Measurements from ENCODE around the gene P2RY12. TPM values are rescaled to one million over a fixed set of nuclear protein-coding genes. Genes with fewer than 3 reads are reported as not detected.

Gene P2RY12
- total RNA-seq, 1 experiment from 2014 or later: not detected

DNA sequence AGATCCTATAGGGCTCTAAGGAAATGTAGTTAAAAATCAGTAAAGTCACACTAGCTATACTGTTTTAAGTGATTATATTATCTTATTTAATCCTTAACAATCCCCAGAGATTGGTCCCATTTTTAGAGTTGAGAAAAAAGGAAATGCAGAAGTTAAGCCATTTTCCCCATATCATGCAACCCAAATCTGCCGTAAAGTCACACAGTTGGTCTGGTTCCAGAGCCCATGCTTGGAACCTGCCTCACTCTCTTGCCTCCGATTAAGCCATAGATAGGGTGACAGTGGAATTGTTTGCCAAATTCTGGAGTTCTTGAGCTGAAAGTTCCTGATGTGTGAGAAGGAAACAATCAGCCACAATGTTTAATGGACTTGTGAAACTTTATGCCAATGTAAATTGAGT lies 52.9 kb downstream of the P2RY12 start:
- Mint-ChIP-seq H3K27ac (ENCODE audit: unreplicated experiment) (no peak overlapping the region), H3K4me3 (ENCODE audit: unreplicated experiment) (no peak overlapping the region), H3K27me3 (ENCODE audit: insufficient read depth, unreplicated experiment) (no peaks in the 10 kb centered on the region), H3K36me3 (ENCODE audit: insufficient read depth, unreplicated experiment) (peaks cover 7% of the 10 kb centered on the region), H3K9me3 (ENCODE audit: unreplicated experiment) (no peaks in the 10 kb centered on the region), H3K4me1 (ENCODE audit: low read depth, unreplicated experiment) (no peaks in the 10 kb centered on the region)
- intact Hi-C loops (cut with micrococcal nuclease; ENCODE audit: unreplicated experiment): no loop called here
- Histone ChIP-seq H3K4me1 (no peaks in the 10 kb centered on the region), H3K9me3 (no peaks in the 10 kb centered on the region), H3K4me3 (ENCODE audit: low read depth, low read length) (no peak overlapping the region), H3K27me3 (replicated peaks; ENCODE audit: control insufficient read depth, insufficient read depth, low read length) (no peaks in the 10 kb centered on the region), H3K36me3 (ENCODE audit: control insufficient read depth, insufficient read depth, low read length) (no peaks in the 10 kb centered on the region)
- TF ChIP-seq, protein P1, sequence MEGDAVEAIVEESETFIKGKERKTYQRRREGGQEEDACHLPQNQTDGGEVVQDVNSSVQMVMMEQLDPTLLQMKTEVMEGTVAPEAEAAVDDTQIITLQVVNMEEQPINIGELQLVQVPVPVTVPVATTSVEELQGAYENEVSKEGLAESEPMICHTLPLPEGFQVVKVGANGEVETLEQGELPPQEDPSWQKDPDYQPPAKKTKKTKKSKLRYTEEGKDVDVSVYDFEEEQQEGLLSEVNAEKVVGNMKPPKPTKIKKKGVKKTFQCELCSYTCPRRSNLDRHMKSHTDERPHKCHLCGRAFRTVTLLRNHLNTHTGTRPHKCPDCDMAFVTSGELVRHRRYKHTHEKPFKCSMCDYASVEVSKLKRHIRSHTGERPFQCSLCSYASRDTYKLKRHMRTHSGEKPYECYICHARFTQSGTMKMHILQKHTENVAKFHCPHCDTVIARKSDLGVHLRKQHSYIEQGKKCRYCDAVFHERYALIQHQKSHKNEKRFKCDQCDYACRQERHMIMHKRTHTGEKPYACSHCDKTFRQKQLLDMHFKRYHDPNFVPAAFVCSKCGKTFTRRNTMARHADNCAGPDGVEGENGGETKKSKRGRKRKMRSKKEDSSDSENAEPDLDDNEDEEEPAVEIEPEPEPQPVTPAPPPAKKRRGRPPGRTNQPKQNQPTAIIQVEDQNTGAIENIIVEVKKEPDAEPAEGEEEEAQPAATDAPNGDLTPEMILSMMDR (IDR thresholded peaks at IDR 0.05; ENCODE audit: insufficient read depth in 1 of 2, low read depth in 1 of 2, low read length in 1 of 2, severe bottlenecking in 1 of 2, unreplicated experiment in 1 of 2): no peak
- ChIA-PET POLR2A (no interaction called here), CTCF (no interaction called here)
- BruUV-seq (replicated peaks): no TSS peak
- DNase-seq: no peak

DNA sequence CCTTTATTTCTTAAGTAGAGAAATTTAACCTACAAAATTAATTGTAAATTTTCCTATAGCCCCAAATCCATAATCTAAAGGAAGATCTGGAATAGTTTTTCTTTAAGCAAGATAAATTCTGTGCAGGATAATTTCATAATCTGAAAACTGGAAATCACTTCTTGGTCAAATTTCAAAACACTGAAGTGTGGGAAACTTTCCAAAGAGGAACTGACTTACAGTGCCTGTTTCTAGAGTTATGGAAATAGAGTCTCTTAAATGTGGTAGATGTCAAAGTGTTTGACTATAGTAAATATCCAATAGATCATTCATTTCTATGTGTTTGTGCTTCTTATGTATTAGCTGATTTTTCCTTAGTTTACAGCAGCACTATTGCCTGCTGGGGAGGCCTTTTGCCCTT lies 53.7 kb downstream of the P2RY12 start:
- Histone ChIP-seq H3K4me3 (ENCODE audit: low read depth, low read length) (no peak overlapping the region), H3K9me3 (no peaks in the 10 kb centered on the region), H3K4me1 (no peaks in the 10 kb centered on the region), H3K36me3 (ENCODE audit: control insufficient read depth, insufficient read depth, low read length) (no peaks in the 10 kb centered on the region), H3K27me3 (replicated peaks; ENCODE audit: control insufficient read depth, insufficient read depth, low read length) (no peaks in the 10 kb centered on the region)
- Mint-ChIP-seq H3K4me3 (ENCODE audit: unreplicated experiment) (no peak overlapping the region), H3K9me3 (ENCODE audit: unreplicated experiment) (no peaks in the 10 kb centered on the region), H3K4me1 (ENCODE audit: low read depth, unreplicated experiment) (no peaks in the 10 kb centered on the region), H3K36me3 (ENCODE audit: insufficient read depth, unreplicated experiment) (peaks cover 7% of the 10 kb centered on the region), H3K27ac (ENCODE audit: unreplicated experiment) (no peak overlapping the region), H3K27me3 (ENCODE audit: insufficient read depth, unreplicated experiment) (no peaks in the 10 kb centered on the region)
- DNase-seq: no peak
- intact Hi-C loops (cut with micrococcal nuclease; ENCODE audit: unreplicated experiment): no loop called here
- POLR2A ChIA-PET: no interaction called here
- no TSS peak for BruUV-seq (replicated peaks)
- TF ChIP-seq, protein P1 (IDR thresholded peaks at IDR 0.05; ENCODE audit: insufficient read depth in 1 of 2, low read depth in 1 of 2, low read length in 1 of 2, severe bottlenecking in 1 of 2, unreplicated experiment in 1 of 2): no peak
- CTCF ChIA-PET: no interaction called here

DNA sequence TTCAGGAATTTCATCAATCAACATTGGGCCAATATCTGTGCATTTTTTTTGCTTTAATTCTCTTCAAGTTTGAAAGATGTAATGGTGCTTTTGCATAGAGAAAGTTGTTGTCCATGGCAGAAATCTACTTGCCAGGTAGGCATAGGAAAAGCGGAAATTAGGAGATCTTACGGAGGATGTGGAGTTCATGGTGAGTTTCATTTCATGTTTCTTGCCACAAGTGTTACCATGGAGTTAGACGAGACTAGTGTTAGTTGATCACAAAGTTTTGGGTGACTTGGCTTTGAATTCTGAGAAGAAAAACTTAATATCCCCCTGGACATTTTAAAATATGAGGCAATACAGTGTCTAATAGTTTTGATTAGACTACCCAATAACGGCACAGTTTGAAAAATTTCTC lies 54.2 kb downstream of the P2RY12 start:
- ChIA-PET POLR2A (no interaction called here), CTCF (no interaction called here)
- Histone ChIP-seq H3K9me3 (no peaks in the 10 kb centered on the region), H3K27me3 (replicated peaks; ENCODE audit: control insufficient read depth, insufficient read depth, low read length) (no peaks in the 10 kb centered on the region), H3K4me1 (no peaks in the 10 kb centered on the region), H3K4me3 (ENCODE audit: low read depth, low read length) (no peak overlapping the region), H3K36me3 (ENCODE audit: control insufficient read depth, insufficient read depth, low read length) (no peaks in the 10 kb centered on the region)
- peaks cover 7% of the 10 kb centered on the region for H3K36me3 Mint-ChIP-seq (ENCODE audit: insufficient read depth, unreplicated experiment)
- H3K4me1 Mint-ChIP-seq (ENCODE audit: low read depth, unreplicated experiment): no peaks in the 10 kb centered on the region
- intact Hi-C loops (cut with micrococcal nuclease; ENCODE audit: unreplicated experiment): no loop called here
- no TSS peak for BruUV-seq (replicated peaks)
- no peaks in the 10 kb centered on the region for H3K9me3 Mint-ChIP-seq (ENCODE audit: unreplicated experiment)
- no peak for DNase-seq
- H3K4me3 Mint-ChIP-seq (ENCODE audit: unreplicated experiment): no peak overlapping the region
- H3K27ac Mint-ChIP-seq (ENCODE audit: unreplicated experiment): no peak overlapping the region
- TF ChIP-seq, protein P1 (IDR thresholded peaks at IDR 0.05; ENCODE audit: insufficient read depth in 1 of 2, low read depth in 1 of 2, low read length in 1 of 2, severe bottlenecking in 1 of 2, unreplicated experiment in 1 of 2): no peak
- H3K27me3 Mint-ChIP-seq (ENCODE audit: insufficient read depth, unreplicated experiment): no peaks in the 10 kb centered on the region

All from Caco-2 (cell line).